Astrocyte of the spinal cord (primary cell): ENCODE results near the gene GMFB.

Source experiments
- DNase-seq: peaks from one replicate; pipeline ENCODE4 v3.0.0; 2011; ENCODE audit warnings: low read depth, low spot score
- H3K4me3 ChIP-seq: 2 replicates; pipeline ENCODE4 v1.5.1; 2011; ENCODE audit warnings: low read depth, mild to moderate bottlenecking, low read length, moderate library complexity
- in situ Hi-C: cut with HindIII; loops from 2 replicates; pipeline ENCODE4 v1.10.0; 2017; ENCODE audit warnings: low sequenced_read_pairs
- TF ChIP-seq, protein P1 (sequence below): IDR thresholded peaks from 2 replicates; pipeline ENCODE4 v1.5.1; 2012; ENCODE audit warnings: low read depth, mild to moderate bottlenecking, low read length, inconsistent platforms

GMFB gene

DNA sequence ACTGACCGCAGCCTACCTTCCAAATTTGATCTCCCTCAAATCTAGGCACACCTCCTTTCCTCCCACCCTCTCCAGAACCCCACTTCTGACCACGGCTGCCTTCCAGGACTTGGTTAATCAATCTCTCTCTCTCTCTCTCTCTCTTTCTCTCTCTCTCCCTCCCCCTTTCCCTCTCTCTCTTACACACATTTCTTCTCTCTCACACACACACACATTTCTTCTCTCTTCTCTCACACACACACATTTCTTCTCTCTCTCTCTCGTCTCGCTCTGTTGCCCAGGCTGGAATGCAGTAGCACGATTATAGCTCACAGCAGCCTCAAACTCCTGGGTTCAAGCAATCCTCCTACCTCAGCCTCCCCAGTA lies 521 bp upstream of the GMFB start:
- TF ChIP-seq, protein P1, sequence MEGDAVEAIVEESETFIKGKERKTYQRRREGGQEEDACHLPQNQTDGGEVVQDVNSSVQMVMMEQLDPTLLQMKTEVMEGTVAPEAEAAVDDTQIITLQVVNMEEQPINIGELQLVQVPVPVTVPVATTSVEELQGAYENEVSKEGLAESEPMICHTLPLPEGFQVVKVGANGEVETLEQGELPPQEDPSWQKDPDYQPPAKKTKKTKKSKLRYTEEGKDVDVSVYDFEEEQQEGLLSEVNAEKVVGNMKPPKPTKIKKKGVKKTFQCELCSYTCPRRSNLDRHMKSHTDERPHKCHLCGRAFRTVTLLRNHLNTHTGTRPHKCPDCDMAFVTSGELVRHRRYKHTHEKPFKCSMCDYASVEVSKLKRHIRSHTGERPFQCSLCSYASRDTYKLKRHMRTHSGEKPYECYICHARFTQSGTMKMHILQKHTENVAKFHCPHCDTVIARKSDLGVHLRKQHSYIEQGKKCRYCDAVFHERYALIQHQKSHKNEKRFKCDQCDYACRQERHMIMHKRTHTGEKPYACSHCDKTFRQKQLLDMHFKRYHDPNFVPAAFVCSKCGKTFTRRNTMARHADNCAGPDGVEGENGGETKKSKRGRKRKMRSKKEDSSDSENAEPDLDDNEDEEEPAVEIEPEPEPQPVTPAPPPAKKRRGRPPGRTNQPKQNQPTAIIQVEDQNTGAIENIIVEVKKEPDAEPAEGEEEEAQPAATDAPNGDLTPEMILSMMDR: no peak
- no peak for DNase-seq
- in situ Hi-C loops: no loop called here
- peak overlapping the region; percentile 74 for H3K4me3 ChIP-seq

DNA sequence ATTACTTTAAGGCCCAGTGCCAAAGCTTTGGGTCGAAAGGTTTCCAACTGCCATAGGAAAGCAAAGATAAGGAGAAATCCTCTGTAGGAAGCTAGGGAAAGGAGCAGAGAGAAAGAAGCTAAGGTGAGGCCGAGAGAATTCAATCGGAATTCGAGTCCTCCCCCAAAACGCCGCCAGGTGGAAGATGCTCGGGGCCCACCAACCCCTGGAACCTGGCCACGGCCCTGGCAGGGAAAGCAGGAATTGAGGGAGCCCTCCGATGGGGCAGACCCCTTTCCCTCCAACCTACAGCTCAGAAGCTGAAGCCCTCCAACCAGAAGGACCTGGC lies 498 bp downstream of the GMFB start:
- TF ChIP-seq, protein P1: peak; percentile 13
- peak overlapping the region; percentile 74 for H3K4me3 ChIP-seq
- in situ Hi-C loops: no loop called here
- no peak for DNase-seq

DNA sequence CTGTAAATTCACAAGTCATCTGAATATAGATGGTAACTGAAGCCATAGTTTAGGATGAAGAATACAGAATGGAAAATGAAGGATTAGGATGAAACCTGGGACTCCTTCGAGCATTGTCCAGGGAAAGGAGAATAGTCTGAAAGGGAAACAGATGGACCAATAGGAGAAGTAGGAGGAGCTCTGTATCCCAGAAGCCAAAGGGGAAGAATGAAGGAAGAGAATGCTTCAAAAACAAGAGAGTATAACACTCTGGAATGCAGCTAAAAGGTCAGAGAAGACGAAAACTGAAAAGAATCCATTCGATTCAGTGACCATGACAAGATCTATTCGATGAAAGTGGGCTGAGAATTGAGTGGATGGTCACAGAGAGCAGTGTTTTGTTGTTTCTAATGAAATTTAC lies 1.0 kb downstream of the GMFB start:
- in situ Hi-C loops: no loop called here
- peak; percentile 61 for DNase-seq
- peak overlapping the region; percentile 74 for H3K4me3 ChIP-seq
- TF ChIP-seq, protein P1: no peak

DNA sequence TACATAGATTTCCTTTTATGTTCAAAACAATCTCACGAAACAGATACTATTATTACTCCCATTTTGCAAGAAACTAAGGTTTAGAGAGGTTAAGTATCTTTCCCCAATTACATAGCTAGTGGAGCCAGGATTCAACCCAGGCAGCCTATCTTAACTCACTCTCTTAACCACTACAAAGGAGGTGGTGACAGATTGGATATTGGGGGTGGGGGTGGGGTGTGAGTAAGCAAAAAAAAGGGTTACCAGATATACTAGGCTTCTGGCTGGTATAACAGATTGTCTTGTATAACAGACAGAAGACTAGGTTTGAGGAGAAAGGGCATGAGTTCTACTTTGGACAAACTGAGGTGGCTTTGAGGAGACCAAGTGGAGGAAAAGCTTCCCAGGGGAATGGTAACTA lies 2.1 kb downstream of the GMFB start:
- TF ChIP-seq, protein P1: no peak
- no peak overlapping the region for H3K4me3 ChIP-seq
- no peak for DNase-seq
- in situ Hi-C loops: no loop called here

DNA sequence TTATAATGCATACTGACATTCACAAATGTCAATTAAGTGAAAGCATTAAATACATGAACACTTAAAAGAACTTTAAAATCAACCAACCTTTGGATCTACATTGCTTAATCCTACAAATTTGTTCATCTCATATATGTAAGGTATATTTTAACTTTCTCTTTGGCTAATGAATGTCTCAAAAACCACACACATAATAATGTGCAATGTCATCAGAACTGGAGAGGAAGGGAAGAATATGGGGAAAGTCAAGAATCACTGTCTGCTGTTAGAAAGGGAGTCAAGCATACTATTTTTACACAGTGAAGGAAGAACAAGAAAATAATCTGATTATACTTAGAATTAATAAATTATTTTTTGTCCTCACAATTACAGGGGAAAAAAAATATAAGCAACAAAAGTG lies 4.9 kb downstream of the GMFB start:
- in situ Hi-C loops: no loop called here
- TF ChIP-seq, protein P1: no peak
- H3K4me3 ChIP-seq: no peak overlapping the region
- no peak for DNase-seq

DNA sequence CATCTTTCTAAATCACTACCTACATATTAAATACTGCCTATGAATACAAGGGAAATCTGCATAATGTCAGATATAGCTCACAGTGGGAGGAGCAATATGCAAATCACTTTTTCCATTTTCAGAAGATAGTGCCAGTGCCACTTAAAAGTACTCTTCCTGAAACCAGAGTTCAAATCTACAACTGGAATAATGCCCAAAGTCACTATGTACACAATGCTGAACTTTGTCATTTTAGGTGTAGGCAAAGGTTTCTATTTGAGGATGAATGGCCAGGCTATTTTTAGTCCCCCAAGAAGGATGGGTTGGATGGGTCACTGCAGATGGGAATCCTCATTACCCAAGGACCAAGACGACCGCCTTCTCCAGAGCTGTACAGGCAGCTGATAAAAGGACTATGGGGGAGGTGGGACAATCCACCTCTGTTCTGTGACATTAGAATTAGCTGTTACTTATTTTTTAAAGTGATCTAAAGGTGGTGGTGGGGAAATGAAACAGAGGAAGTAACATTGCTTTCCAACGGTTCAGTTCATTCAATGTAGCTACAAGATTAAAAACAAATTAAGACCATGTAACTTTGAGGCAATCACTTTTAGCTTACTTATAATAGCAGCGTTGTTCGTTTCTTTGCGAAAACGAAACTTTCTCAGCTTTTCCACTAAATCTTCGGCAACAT lies 5.6 kb downstream of the GMFB start:
- no peak for DNase-seq
- H3K4me3 ChIP-seq: no peak overlapping the region
- TF ChIP-seq, protein P1: no peak
- in situ Hi-C loops: no loop called here

DNA sequence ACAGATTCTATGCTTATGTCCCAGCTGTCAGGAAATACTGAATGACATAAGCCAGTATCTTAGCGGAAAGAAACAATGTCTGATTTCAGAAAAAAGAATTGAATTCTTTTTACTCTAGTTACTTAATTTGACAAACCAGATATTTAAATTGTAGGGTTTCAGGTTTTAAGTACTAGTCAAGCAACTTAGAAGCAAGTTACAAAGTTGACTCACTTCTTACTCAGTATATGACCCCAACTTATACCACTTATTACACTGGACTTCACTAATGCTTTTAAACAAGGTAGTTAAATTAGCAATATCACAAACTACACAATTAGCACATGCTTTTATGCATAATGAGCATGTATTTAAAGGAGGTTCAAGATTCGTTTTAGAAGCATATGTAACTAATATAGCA lies 7.1 kb downstream of the GMFB start:
- no peak overlapping the region for H3K4me3 ChIP-seq
- in situ Hi-C loops: no loop called here
- TF ChIP-seq, protein P1: no peak

More for the DNA sequence above, 7.1 kb downstream of the GMFB start:
- DNase-seq: no peak
